ENCODE measurements around the gene TXNL4A.

TXNL4A gene

GRCh38 chr18:79991494-79991893, 3.1 kb upstream of the TXNL4A start:
- DNase-seq (ENCODE audit: low spot score), result no peak

- DNase-seq (ENCODE audit: low spot score), result no peak
Measured at GRCh38 chr18:79989195-79989497, 783 bp upstream of the TXNL4A start.

GRCh38 chr18:79988071-79988450, 302 bp downstream of the TXNL4A start:
- peak; percentile 79 for DNase-seq (ENCODE audit: low spot score)

GRCh38 chr18:79987566-79987965, 797 bp downstream of the TXNL4A start:
- DNase-seq (ENCODE audit: low spot score), result peak; percentile 29

GRCh38 chr18:79986726-79987125, 1.6 kb downstream of the TXNL4A start:
- DNase-seq (ENCODE audit: low spot score), result peak; percentile 31

- DNase-seq (ENCODE audit: low spot score), result no peak
Measured at GRCh38 chr18:79985172-79985571, 3.2 kb downstream of the TXNL4A start.

- DNase-seq (ENCODE audit: low spot score), result no peak
Measured at GRCh38 chr18:79983793-79984192, 4.6 kb downstream of the TXNL4A start.

- no peak for DNase-seq (ENCODE audit: low spot score)
Measured at GRCh38 chr18:79983253-79983652, 5.1 kb downstream of the TXNL4A start.

GRCh38 chr18:79982736-79983135, 5.6 kb downstream of the TXNL4A start:
- DNase-seq (ENCODE audit: low spot score), result peak; percentile 26

GRCh38 chr18:79980585-79980984, 7.8 kb downstream of the TXNL4A start:
- DNase-seq (ENCODE audit: low spot score), result no peak

GRCh38 chr18:79979843-79980242, 8.5 kb downstream of the TXNL4A start:
- DNase-seq (ENCODE audit: low spot score), result no peak

- DNase-seq (ENCODE audit: low spot score), result no peak
Measured at GRCh38 chr18:79975985-79976680, 12.2 kb downstream of the TXNL4A start.

GRCh38 chr18:79975043-79975442, 13.3 kb downstream of the TXNL4A start:
- DNase-seq (ENCODE audit: low spot score), result no peak

- no peak for DNase-seq (ENCODE audit: low spot score)
Measured at GRCh38 chr18:79974025-79974654, 14.2 kb downstream of the TXNL4A start.

GRCh38 chr18:79973517-79973916, 14.8 kb downstream of the TXNL4A start:
- no peak for DNase-seq (ENCODE audit: low spot score)

GRCh38 chr18:79972720-79973119, 15.6 kb downstream of the TXNL4A start:
- DNase-seq (ENCODE audit: low spot score), result no peak

GRCh38 chr18:79971986-79972385, 16.4 kb downstream of the TXNL4A start:
- no peak for DNase-seq (ENCODE audit: low spot score)

- no peak for DNase-seq (ENCODE audit: low spot score)
Measured at GRCh38 chr18:79971211-79971952, 17.0 kb downstream of the TXNL4A start.

- DNase-seq (ENCODE audit: low spot score), result no peak
Measured at GRCh38 chr18:79970419-79971133, 17.8 kb downstream of the TXNL4A start.

GRCh38 chr18:79965119-79965902, 23.1 kb downstream of the TXNL4A start:
- peak; percentile 78 for DNase-seq (ENCODE audit: low spot score)

GRCh38 chr18:79964330-79965118, 23.8 kb downstream of the TXNL4A start, which contains the start of gene HSBP1L1:
Gene HSBP1L1, plus strand, starts transcription at chr18:79964643. Its CDS starts 93 bp downstream, at chr18:79964736.
- DNase-seq (ENCODE audit: low spot score), result peak; percentile 86
